HT-29 (cell line): ENCODE measurements around the gene CALML3. TPM values are rescaled to one million over a fixed set of nuclear protein-coding genes. Genes with fewer than 3 reads are reported as not detected.

Experiments
- DNase-seq: peaks from one replicate; pipeline ENCODE4 v3.0.0-alpha.2; 2015; ENCODE audit warnings: low spot score
- total RNA-seq: library from RNA; depleted of rRNA; stranded (reverse); fragments of >200 nt; shearing (Covaris generic); gene quantifications from 2 replicates; pipeline ENCODE4 v1.2.3, GENCODE V29; 2014

The CALML3 gene
- total RNA-seq, 1 experiment from 2014 or later = not detected

- DNase-seq = no peak
Measured at GRCh38 chr10:5491477-5491876, 33.3 kb upstream of the CALML3 start.

DNA sequence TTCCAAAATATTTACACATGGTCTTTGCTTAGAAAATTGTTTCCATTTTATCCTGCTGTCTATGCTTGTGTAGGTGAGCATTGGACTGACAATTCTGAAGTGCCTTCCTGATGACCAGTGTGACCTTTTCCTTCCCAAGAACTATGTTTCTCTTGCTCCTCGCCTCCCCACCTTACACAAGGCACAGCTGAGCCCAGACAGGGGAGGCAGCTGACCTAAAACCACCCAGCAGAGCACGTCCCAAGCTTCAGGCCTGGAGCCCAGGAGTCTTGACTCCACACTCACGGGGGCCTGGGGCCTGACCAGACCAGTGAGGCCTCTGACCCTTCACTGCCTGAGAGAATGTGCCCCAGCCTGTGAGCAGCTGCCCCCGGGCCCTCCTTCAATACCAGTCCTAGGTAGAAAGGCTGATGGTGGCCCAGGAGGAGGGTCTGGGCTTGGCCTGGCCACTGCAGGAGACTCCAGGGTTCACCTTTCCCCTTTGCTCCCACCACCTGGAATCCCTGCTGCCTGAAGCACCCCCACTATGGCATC, 32.4 kb upstream of the CALML3 start:
- DNase-seq = no peak

DNA sequence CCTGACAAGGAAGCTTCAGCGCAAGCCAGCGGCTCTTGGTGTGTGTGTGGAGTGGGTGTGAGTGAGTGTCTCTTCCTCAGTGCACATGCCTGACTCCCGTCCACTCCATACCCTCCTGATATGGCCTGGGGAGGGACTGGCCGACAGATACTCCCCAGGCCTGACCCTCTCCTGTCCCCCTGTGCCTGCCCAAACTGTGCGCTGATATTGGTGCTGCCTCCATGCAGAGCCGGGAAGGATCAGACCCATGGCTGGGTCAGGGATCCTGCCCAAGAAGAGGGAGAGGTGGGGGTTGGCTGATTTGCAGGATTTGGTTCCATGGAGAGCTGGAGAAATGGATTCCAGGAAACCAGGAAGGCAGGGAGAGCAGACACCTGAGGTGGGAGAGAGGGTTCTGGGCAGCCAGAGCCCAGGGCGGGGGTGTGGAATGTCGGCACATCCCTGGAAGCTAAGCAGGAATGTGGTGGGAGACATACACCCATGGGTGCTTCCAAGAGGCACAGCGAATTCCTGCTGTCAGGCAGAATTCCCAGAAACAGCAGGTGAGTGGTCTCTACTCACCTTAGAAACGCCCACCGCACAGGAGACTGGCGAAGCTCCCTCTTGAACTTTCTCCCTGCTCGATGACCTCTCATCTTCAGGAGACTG, 31.7 kb upstream of the CALML3 start:
- no peak for DNase-seq

- DNase-seq = no peak
Measured at GRCh38 chr10:5493691-5494090, 31.1 kb upstream of the CALML3 start.

GRCh38 chr10:5494611-5495010, 30.1 kb upstream of the CALML3 start:
- no peak for DNase-seq

GRCh38 chr10:5496261-5497250, 28.2 kb upstream of the CALML3 start:
- DNase-seq = peak; percentile 36

GRCh38 chr10:5497289-5497688, 27.5 kb upstream of the CALML3 start:
- no peak for DNase-seq

DNA sequence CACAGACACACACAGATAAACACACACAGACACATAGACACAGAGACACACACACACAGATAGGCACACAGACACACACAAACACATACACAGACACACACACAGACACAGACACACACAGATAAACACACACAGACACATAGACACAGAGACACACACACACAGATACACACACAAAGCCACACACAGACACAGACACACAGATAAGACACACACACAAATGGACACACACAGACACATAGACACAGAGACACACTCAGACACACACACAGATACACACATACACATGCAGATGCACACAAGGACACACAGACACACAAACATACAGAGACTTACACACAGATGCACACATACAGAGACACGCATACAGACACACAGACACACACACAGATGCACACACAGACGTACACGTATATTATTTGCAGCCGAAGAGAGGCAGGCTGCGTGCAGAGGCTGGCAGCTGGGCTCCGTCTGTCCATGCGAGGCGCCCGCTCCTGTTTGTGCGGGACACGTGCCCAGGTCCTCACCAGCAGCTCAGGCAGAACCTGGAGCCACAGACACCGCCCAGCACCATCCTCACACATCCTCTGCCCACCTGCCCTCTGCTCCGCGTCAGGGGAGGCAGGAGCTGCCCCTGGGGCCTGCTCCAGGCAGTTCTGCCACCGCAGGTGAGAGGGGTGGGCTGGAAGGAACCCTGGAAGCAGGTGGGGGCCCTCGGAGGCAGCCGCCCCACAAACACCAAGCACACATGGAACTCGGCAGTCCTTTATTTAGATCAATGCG, 26.6 kb upstream of the CALML3 start:
- no peak for DNase-seq

GRCh38 chr10:5498791-5499492, 25.8 kb upstream of the CALML3 start:
- DNase-seq = no peak

- no peak for DNase-seq
Measured at GRCh38 chr10:5499493-5500140, 25.1 kb upstream of the CALML3 start, which contains the start of gene CALML5. TSS of gene CALML5 (minus strand) at chr10:5499570. CDS start at chr10:5499438, 132 bp downstream.

- DNase-seq = no peak
Measured at GRCh38 chr10:5500162-5500670, 24.5 kb upstream of the CALML3 start.

DNA sequence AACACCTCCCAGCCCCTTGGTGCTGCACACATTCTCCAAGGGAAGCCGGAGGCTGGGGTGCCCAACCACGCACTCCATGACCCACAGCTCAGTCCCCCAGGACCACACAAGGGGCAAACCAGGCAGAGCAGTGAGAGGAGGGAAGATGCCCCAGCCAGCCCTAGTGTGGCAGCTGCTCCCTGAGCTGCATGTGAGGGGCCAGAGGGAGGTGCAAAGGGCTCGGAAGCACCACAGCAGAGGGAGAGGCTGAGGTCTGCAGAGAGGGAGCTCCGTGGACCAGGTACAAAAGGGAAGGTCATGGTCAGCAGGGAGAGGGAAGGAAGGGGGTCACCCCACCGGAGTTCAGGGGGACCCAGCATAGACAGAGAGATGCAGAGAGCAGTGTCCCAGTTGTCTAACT, 23.9 kb upstream of the CALML3 start:
- DNase-seq = no peak

DNA sequence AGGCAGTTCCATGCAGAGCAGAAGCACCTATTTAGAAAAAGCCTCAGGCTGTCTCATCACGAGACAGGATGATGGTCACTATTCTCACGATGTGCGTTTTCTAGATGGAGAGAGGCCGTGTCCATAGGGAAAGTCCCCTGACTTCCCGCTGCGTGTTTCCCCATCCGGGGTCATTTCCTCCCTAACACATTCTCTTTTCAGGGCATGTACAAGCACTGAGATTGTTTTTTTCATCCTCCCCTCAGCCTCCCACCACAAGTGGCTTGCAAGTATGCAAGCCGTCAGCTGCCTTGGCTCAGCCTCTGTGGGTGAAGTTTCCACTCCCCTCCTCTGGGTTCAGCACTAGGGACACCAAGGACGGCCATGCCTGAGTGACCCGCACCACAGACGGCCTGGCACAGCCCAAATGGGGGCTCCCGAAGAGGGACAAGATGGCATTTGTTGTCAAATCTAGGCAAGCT, 22.7 kb upstream of the CALML3 start:
- no peak for DNase-seq

DNA sequence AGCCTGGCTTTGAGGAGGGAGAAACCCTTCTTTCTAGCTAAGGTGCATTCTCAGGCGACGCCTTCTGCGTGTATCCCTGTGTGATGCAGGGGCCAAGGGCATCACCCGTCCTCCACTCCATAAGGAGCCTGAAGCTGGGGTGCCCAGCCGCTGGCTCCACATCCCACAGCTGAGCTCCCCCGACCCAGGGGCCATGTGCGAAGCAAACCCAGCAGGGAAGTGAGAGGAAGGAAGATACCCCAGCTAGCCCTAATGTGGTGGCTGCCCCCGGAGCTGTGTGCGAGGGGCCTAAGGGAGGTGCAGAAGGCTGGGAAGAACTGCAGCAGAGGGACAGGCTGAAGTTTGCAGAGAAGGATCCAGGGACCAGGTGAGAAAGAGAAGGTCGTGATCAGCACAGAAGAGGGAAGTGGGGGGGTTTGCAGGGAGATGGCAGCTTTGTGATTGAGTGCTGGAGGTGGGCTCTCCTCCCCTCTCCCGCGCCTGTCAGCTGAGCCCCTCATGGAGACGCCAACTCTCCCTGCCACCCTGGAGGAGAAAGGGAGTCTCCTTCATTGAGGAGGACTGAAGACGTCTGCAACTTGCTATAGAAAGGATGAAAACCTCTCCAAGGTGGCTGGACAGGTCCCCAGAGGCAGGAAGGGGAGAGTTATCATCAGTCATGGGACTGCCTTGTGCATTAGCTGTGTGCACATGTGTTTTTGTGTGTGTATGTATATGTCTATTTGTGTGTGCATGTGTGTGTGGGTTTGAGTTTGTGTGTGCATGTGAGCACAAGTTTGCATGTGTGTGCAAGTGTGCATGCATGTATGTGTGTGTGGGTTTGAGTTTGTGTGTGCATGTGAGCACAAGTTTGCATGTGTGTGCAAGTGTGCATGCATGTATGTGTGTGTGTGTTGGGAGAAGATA, 21.9 kb upstream of the CALML3 start:
- no peak for DNase-seq

DNA sequence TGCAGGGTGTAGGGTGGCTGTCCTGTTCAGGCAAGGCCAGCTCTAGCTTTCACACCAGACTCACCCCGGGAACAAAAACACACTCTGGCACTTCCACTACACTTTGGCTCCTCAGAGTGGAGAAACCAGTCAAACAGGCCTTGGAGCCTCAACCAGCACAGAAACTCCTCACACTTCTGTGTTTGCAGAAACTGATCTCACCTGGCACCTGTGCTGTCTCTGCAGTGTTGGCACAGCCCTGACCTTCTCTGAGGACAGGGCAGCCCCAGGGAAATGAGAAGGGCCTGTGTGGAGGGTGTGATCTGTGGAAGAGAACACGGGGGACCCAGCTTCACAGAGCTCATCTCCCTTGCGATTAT, 21.3 kb upstream of the CALML3 start:
- peak; percentile 94 for DNase-seq

DNA sequence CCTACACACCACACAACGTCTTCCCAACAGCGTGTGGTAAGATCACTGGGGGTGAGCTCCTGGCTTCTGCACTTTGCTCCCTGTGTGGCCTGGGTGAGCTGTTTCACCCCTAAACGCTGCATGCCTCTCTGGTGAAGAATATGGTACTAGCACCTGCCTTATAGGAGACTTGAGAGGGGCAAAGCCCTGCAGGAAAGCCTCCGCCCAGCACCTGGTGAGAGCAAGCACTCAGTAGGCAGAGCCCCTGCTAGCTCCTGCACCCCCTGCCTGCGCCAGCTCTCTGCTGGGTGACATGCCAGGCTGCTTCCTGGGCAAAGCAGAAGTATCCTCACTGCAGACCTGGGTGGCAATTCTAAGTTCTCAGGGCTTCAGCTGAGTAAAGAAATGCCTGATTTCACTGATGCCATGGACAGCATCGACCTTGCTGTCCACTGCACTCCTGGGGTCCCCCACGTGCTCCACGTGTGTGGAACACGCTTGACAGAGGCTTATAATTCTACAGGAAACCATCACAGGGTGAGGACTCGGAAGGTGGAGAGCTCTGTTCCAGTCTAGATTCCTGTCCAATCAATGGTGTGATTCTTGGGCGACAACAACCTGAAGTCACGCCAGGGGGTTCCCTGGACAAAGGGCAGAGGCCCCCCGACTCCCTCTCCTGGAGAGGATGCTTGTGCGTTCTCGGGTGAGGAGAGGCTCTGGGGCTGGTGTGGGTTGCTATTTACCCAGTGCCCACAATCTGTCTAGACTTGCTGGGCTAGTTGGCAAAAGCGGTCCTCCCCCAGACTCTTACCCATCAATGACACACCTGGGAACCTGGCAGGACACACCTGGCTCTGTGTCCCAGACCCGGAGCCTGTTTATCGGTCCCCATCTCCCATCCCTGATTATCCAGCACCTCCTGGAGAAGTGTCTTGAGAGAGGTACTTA, 20.4 kb upstream of the CALML3 start:
- no peak for DNase-seq

- no peak for DNase-seq
Measured at GRCh38 chr10:5506246-5506645, 18.5 kb upstream of the CALML3 start.
